HepG2 (cell line): ENCODE data around the gene ZNF416. TPM values are rescaled to one million over a fixed set of nuclear protein-coding genes. Genes with fewer than 3 reads are reported as not detected.

ENCODE experiments used
- ATAC-seq: fragments of 200-7000 bp; cut with Tn5 transposase; 3 replicates; pipeline ENCODE4 v1.9.1; 2020; ENCODE audit warnings: mild to moderate bottlenecking, moderate library complexity
- BruUV-seq: library from RNA; stranded (reverse); fragments of 400-500 nt; replicated peaks from 2 replicates; lab custom pipeline; 2021; lab: Mats Ljungman, UMichigan
- CTCF ChIA-PET: fragments of 300-600 bp; formaldehyde crosslinking; extraction: SDS; loops from one replicate; lab custom pipeline; 2021; ENCODE audit warnings: low total read pairs, inconsistent platforms, low intra/inter-chr PET ratio; lab: Yijun Ruan, JAX
- POLR2A ChIA-PET: fragments of 350-600 bp; sonication (Branson Sonifier 250); formaldehyde crosslinking; loops from one replicate; lab custom pipeline; 2020; ENCODE audit warnings: antibody characterized with exemption, inconsistent platforms; lab: Yijun Ruan, JAX
- DNase-seq: peaks from one replicate; pipeline ENCODE4 v3.0.0-alpha.2; 2015; ENCODE audit warnings: low spot score
- FAIRE-seq: peaks from 3 replicates; lab custom pipeline; 2011; peaks lifted over from hg19 to GRCh38; lab: Jason Lieb, UNC
- H2AFZ ChIP-seq: one replicate; pipeline ENCODE4 v1.6.1; 2011; ENCODE audit warnings: low read length, inconsistent platforms
- H3K27ac ChIP-seq: fragments of 300-600 bp; 3 replicates; pipeline ENCODE4 v1.8.0; 2011; ENCODE audit warnings: mixed run types, mild to moderate bottlenecking, mixed read lengths, low read length, inconsistent platforms; ENCODE audit not compliant: insufficient read depth; ENCODE audit errors: extremely low read length
- H3K27me3 ChIP-seq, 2 experiments: fragments of 200-600 bp in 1 of 2; 2 replicates in 1 of 2; 3 replicates in 1 of 2; pipeline versions ENCODE4 v1.6.0 to v1.8.0; 2011; ENCODE audit warnings: low read length in 2 of 2, mild to moderate bottlenecking in 2 of 2, moderate library complexity in 2 of 2, inconsistent platforms in 1 of 2; ENCODE audit not compliant: insufficient read depth in 2 of 2, control insufficient read depth in 1 of 2
- H3K36me3 ChIP-seq, 2 experiments: fragments of 200-600 bp in 1 of 2; replicated peaks in 1 of 2; 2 replicates in 1 of 2; 3 replicates in 1 of 2; pipeline versions ENCODE4 v1.5.1 to v1.8.0; 2011; ENCODE audit warnings: low read length in 2 of 2, inconsistent platforms in 1 of 2; ENCODE audit not compliant: insufficient read depth in 2 of 2, control insufficient read depth in 1 of 2
- H3K4me1 ChIP-seq: 2 replicates; pipeline ENCODE4 v1.5.1; 2012; ENCODE audit warnings: low read length, inconsistent platforms; ENCODE audit not compliant: insufficient read depth
- H3K4me2 ChIP-seq: 2 replicates; pipeline ENCODE4 v1.6.0; 2011; ENCODE audit warnings: low read depth, low read length, inconsistent platforms
- H3K4me3 ChIP-seq, 3 experiments: fragments of 200-600 bp in 1 of 3; sonication (generic), shearing (Covaris generic) in 1 of 3; replicated peaks in 1 of 3; 2 replicates each; pipeline ENCODE4 v1.5.1; 2011 to 2016; ENCODE audit warnings: low read length in 3 of 3, inconsistent platforms in 2 of 3, low read depth in 2 of 3, mild to moderate bottlenecking in 2 of 3, control low read depth in 1 of 3, mixed read lengths in 1 of 3; ENCODE audit not compliant: insufficient read depth in 1 of 3
- H3K79me2 ChIP-seq: one replicate; pipeline ENCODE4 v1.6.1; 2011; ENCODE audit warnings: low read length, inconsistent platforms; ENCODE audit not compliant: insufficient read depth
- H3K9ac ChIP-seq: 2 replicates; pipeline ENCODE4 v1.6.0; 2011; ENCODE audit warnings: mild to moderate bottlenecking, low read depth, low read length, inconsistent platforms; ENCODE audit not compliant: insufficient read depth
- H3K9me3 ChIP-seq: 2 replicates; pipeline ENCODE4 v1.5.1; 2012; ENCODE audit warnings: mild to moderate bottlenecking, low read length
- H4K20me1 ChIP-seq: 2 replicates; pipeline ENCODE4 v1.6.0; 2011; ENCODE audit warnings: inconsistent platforms, mild to moderate bottlenecking, low read length, moderate library complexity; ENCODE audit not compliant: insufficient read depth
- CBX5 ChIP-seq: sonication (generic); formaldehyde crosslinking; IDR thresholded peaks from 2 replicates; pipeline ENCODE4 v1.4.0; 2020; ENCODE audit warnings: missing genetic modification reagents, borderline replicate concordance
- CEBPB ChIP-seq: IDR thresholded peaks from 2 replicates; pipeline ENCODE4 v1.6.1; 2011; ENCODE audit warnings: low read depth, low read length, improper control_type of control experiment, borderline replicate concordance
- E2F5 ChIP-seq: sonication (generic); formaldehyde crosslinking; conservative IDR thresholded peaks from 2 replicates; pipeline ENCODE4 v1.4.0; 2020; ENCODE audit warnings: missing genetic modification reagents
- ISL2 ChIP-seq: sonication (generic); formaldehyde crosslinking; IDR thresholded peaks from 2 replicates; pipeline ENCODE4 v1.5.0; 2020; ENCODE audit warnings: missing genetic modification reagents
- KLF15 ChIP-seq: sonication (generic); formaldehyde crosslinking; IDR thresholded peaks from 2 replicates; pipeline ENCODE4 v1.8.1; 2023; ENCODE audit warnings: borderline replicate concordance, mild to moderate bottlenecking, inconsistent platforms, missing genetic modification reagents, mixed read lengths
- MED1 ChIP-seq: sonication (generic); formaldehyde crosslinking; IDR thresholded peaks from 2 replicates; pipeline ENCODE4 v1.4.0; 2020; ENCODE audit warnings: missing genetic modification reagents
- MEIS1 ChIP-seq: sonication (generic); formaldehyde crosslinking; IDR thresholded peaks from 2 replicates; pipeline ENCODE4 v1.9.0; 2021; ENCODE audit warnings: mild to moderate bottlenecking, missing genetic modification reagents, moderate library complexity, borderline replicate concordance
- MXI1 ChIP-seq: IDR thresholded peaks from 3 replicates; pipeline ENCODE4 v1.6.1; 2012; ENCODE audit warnings: low read depth, low read length, inconsistent platforms, borderline replicate concordance
- PHF5A ChIP-seq: IDR thresholded peaks from one replicate; pipeline ENCODE4 v1.6.1; 2018; ENCODE audit warnings: low read depth, missing genetic modification reagents; ENCODE audit not compliant: unreplicated experiment
- RFXAP ChIP-seq: sonication (generic); formaldehyde crosslinking; IDR thresholded peaks from 2 replicates; pipeline ENCODE4 v1.4.0; 2020; ENCODE audit warnings: missing genetic modification reagents, borderline replicate concordance
- SIX4 ChIP-seq: sonication (generic); formaldehyde crosslinking; IDR thresholded peaks from 2 replicates; pipeline ENCODE4 v1.4.0; 2020; ENCODE audit warnings: missing genetic modification reagents
- ZFP36 ChIP-seq: fragments of 150-350 bp; IDR thresholded peaks from 2 replicates; pipeline ENCODE4 v1.6.1; 2018; ENCODE audit warnings: borderline replicate concordance, low read length, low read depth; ENCODE audit not compliant: partially characterized antibody
- ZNF570 ChIP-seq: sonication (generic); formaldehyde crosslinking; IDR thresholded peaks from 2 replicates; pipeline ENCODE4 v1.4.0; 2020; ENCODE audit warnings: mild to moderate bottlenecking, missing genetic modification reagents, borderline replicate concordance
- ZNF674 ChIP-seq: sonication (generic); formaldehyde crosslinking; IDR thresholded peaks from 2 replicates; pipeline ENCODE4 v1.5.0; 2020; ENCODE audit warnings: low read depth, mild to moderate bottlenecking, missing genetic modification reagents
- ZSCAN25 ChIP-seq: sonication (generic); formaldehyde crosslinking; IDR thresholded peaks from 2 replicates; pipeline ENCODE4 v1.8.0; 2022; ENCODE audit warnings: mild to moderate bottlenecking, missing genetic modification reagents
- ZXDC ChIP-seq: sonication (generic); formaldehyde crosslinking; IDR thresholded peaks from 2 replicates; pipeline ENCODE4 v1.5.0; 2020; ENCODE audit warnings: mild to moderate bottlenecking, missing genetic modification reagents
- WGBS: methylation state at CpG from one replicate; pipeline ENCODE4 v1.1.6; 2017; ENCODE audit warnings: low lambda C conversion rate; 5-methylcytosine and 5-hydroxymethylcytosine counted together
- in situ Hi-C: cut with HindIII; loops from 2 replicates; pipeline ENCODE4 v1.10.0; 2017; ENCODE audit warnings: low pct_unique_long_range_greater_than_20kb; ENCODE audit not compliant: extremely low pct_ligation_motif_present
- intact Hi-C: fragments of 100-400 bp; cut with micrococcal nuclease; formaldehyde crosslinking; loops from one replicate; pipeline ENCODE4 v1.10.0; 2022; ENCODE audit not compliant: unreplicated experiment
- polyA plus RNA-seq, 8 experiments: library from polyadenylated mRNA; depleted of rRNA in 3 of 8; stranded (reverse) in 7 of 8; unstranded in 1 of 8; fragments of >200 nt; fragmentation: Illumina TruSeq in 4 of 8; extraction: Trizol in 4 of 8; gene quantifications; 2 replicates each; pipeline versions ENCODE4 v1.2.1 to v1.2.3, GENCODE V29; 2011 to 2016; ENCODE audit warnings: low read depth in 4 of 8, missing spikeins in 1 of 8, mixed read lengths in 1 of 8; ENCODE audit not compliant: insufficient read depth in 1 of 8
- total RNA-seq, 5 experiments: library from RNA; depleted of rRNA; stranded (reverse); fragments of >200 nt; fragmentation: Illumina TruSeq; extraction: Trizol; gene quantifications; 2 replicates each; pipeline ENCODE4 v1.2.3, GENCODE V29; 2016; ENCODE audit warnings: low read depth in 1 of 5

Gene ZNF416
- total and polyA plus RNA-seq, 2 of the 13 experiments (the other 11 are each of a cell fraction or from before 2014, with no cell fraction given), result 1.5 to 5.3 TPM

- intact Hi-C loops, result no loop called here
- POLR2A ChIA-PET, result no interaction called here
- Histone ChIP-seq H3K27ac (no peak overlapping the region), H3K9me3 (peaks cover 82% of the 10 kb centered on the region), H3K4me1 (peaks cover 3% of the 10 kb centered on the region)
- CTCF ChIA-PET, result no interaction called here
- FAIRE-seq (no peak), DNase-seq (no peak)
- TF ChIP-seq ZFP36, result peak; percentile 25
- TF ChIP-seq MEIS1 (CRISPR knock-in tag), result no peak
- TF ChIP-seq ZNF570 (CRISPR knock-in tag), result no peak
- TF ChIP-seq, all 625 proteins: peak for 1
- no peak overlapping the region for H3K9ac ChIP-seq
- no TSS peak for BruUV-seq
- no peaks in the 10 kb centered on the region; a peak in 1 of 5 replicates for H3K27me3 ChIP-seq
- no peak for ATAC-seq
- no peak overlapping the region for H3K4me3 ChIP-seq
- no peak overlapping the region for H2AFZ ChIP-seq
- peaks cover 6% of the 10 kb centered on the region for H3K79me2 ChIP-seq
- H4K20me1 ChIP-seq, result no peaks in the 10 kb centered on the region
- in situ Hi-C loops, result no loop called here
- 0% methylated on average over 1 of the region's 1 CpG for WGBS
- H3K4me2 ChIP-seq, result no peak overlapping the region
- H3K36me3 ChIP-seq, result no peaks in the 10 kb centered on the region
These were observed 15.2 kb downstream of the ZNF416 start for GRCh38 chr19:57563547-57563946.

GRCh38 chr19:57560049-57560491 is 18.6 kb downstream of the ZNF416 start:
- DNase-seq, result no peak
- no peak overlapping the region for H3K27ac ChIP-seq
- no TSS peak for BruUV-seq
- no peaks in the 10 kb centered on the region; a peak in 1 of 5 replicates for H3K27me3 ChIP-seq
- H3K4me3 ChIP-seq, result peak overlapping the region; percentile 25 to 94 (median 88); a peak in 5 of 6 replicates
- no peaks in the 10 kb centered on the region for H4K20me1 ChIP-seq
- WGBS, result 90% methylated on average over 23 of the region's 23 CpGs
- H3K4me2 ChIP-seq, result peak overlapping the region; percentile 91
- intact Hi-C loops, result no loop called here
- ATAC-seq, result no peak
- peaks cover 29% of the 10 kb centered on the region for H3K4me1 ChIP-seq
- no peak overlapping the region for H3K9ac ChIP-seq
- in situ Hi-C loops, result no loop called here
- peaks cover 47% of the 10 kb centered on the region for H3K9me3 ChIP-seq
- H2AFZ ChIP-seq, result no peak overlapping the region
- no peak for FAIRE-seq
- ChIA-PET POLR2A (no interaction called here), CTCF (no interaction called here)
- peaks cover 23% of the 10 kb centered on the region for H3K79me2 ChIP-seq
- peaks cover 5 to 12% of the 10 kb centered on the region in 2 experiments; a peak in 4 of 5 replicates for H3K36me3 ChIP-seq
- TF ChIP-seq MXI1 (no peak), CBX5 (peak; percentile 2; the same call in 1 of the 2 replicates), CEBPB (no peak), KLF15 (CRISPR knock-in tag) (no peak), ISL2 (CRISPR knock-in tag) (0 out of 2 replicates have a peak, but pooled peaks have one; percentile 20), E2F5 (CRISPR knock-in tag) (no peak), ZNF674 (CRISPR knock-in tag) (no peak), SIX4 (no peak), MED1 (CRISPR knock-in tag) (no peak), ZSCAN25 (CRISPR knock-in tag) (peak; percentile 7; the same call in 1 of the 2 replicates), PHF5A (peak; percentile 32), ZXDC (0 out of 2 replicates have a peak, but pooled peaks have one; percentile 9), RFXAP (0 out of 2 replicates have a peak, but pooled peaks have one; percentile 24)
